H1 (cell line): ENCODE measurements around the gene ANKRD53. TPM values are rescaled to one million over a fixed set of nuclear protein-coding genes. Genes with fewer than 3 reads are reported as not detected.
"Not testable (repeated sequence)": the region's sequence is repeated elsewhere in the genome, so short reads cannot be mapped to it uniquely, and the experiment has no call there.

Experiments used
- CTCF ChIA-PET: fragments of 300-600 bp; sonication (Branson Sonifier 250); formaldehyde crosslinking; loops from one replicate; lab custom pipeline; 2021; ENCODE audit not compliant: partially characterized antibody; lab: Charles Lee
- POLR2A ChIA-PET: fragments of 300-600 bp; sonication (Branson Sonifier 250); formaldehyde crosslinking; loops from one replicate; lab custom pipeline; 2021; ENCODE audit warnings: inconsistent platforms; ENCODE audit not compliant: partially characterized antibody; lab: Charles Lee
- DNase-seq, 2 experiments: peaks; one replicate each; pipeline versions ENCODE4 v3.0.0 to v3.0.0-alpha.2; 2010 to 2022; ENCODE audit warnings: low spot score in 2 of 2, low read depth in 1 of 2, mixed read lengths in 1 of 2
- FAIRE-seq: peaks from 2 replicates; lab custom pipeline; 2011; peaks lifted over from hg19 to GRCh38; lab: Jason Lieb, UNC
- H2AFZ ChIP-seq: 2 replicates; pipeline ENCODE4 v1.8.1; 2012; ENCODE audit warnings: low read length, inconsistent platforms
- H2AK5ac ChIP-seq: 2 replicates; pipeline ENCODE4 v1.6.1; 2013; ENCODE audit warnings: low read depth, low read length
- H2BK120ac ChIP-seq: replicated peaks from 2 replicates; pipeline ENCODE3; 2013; ENCODE audit warnings: low read depth, low read length, inconsistent platforms
- H2BK12ac ChIP-seq: 2 replicates; pipeline ENCODE4 v1.6.1; 2013; ENCODE audit warnings: low read depth, low read length
- H2BK15ac ChIP-seq: 2 replicates; pipeline ENCODE4 v1.6.1; 2013; ENCODE audit warnings: low read length
- H2BK20ac ChIP-seq: 2 replicates; pipeline ENCODE4 v1.6.1; 2013; ENCODE audit warnings: low read length
- H2BK5ac ChIP-seq: 2 replicates; pipeline ENCODE4 v1.6.1; 2013; ENCODE audit warnings: low read depth, low read length
- H3K14ac ChIP-seq: 2 replicates; pipeline ENCODE4 v1.6.1; 2013; ENCODE audit warnings: inconsistent platforms; ENCODE audit not compliant: insufficient read length
- H3K18ac ChIP-seq: 2 replicates; pipeline ENCODE4 v1.6.1; 2013; ENCODE audit warnings: low read length; ENCODE audit errors: extremely low read depth
- H3K23ac ChIP-seq: 2 replicates; pipeline ENCODE4 v1.6.1; 2013; ENCODE audit warnings: inconsistent platforms; ENCODE audit not compliant: insufficient read length
- H3K23me2 ChIP-seq: 2 replicates; pipeline ENCODE4 v1.6.1; 2013; ENCODE audit warnings: low read depth, low read length
- H3K27ac ChIP-seq: 2 replicates; pipeline ENCODE4 v1.6.1; 2011; ENCODE audit warnings: low read depth, low read length, inconsistent platforms
- H3K27me3 ChIP-seq, 4 experiments: replicated peaks in 1 of 4; 1 replicate in 1 of 4; 2 replicates in 3 of 4; pipeline versions ENCODE4 v1.6.1 to v1.8.1; 2011 to 2013; ENCODE audit warnings: low read length in 3 of 4, mild to moderate bottlenecking in 3 of 4, inconsistent platforms in 2 of 4, mixed read lengths in 2 of 4, moderate library complexity in 1 of 4; ENCODE audit not compliant: control insufficient read depth in 3 of 4, insufficient read depth in 3 of 4; ENCODE audit errors: extremely low read depth in 1 of 4
- H3K36me3 ChIP-seq, 4 experiments: 2 replicates each; pipeline versions ENCODE4 v1.6.1 to v1.8.1; 2011 to 2013; ENCODE audit warnings: mild to moderate bottlenecking in 4 of 4, low read length in 3 of 4, moderate library complexity in 2 of 4, control low read depth in 1 of 4, inconsistent platforms in 1 of 4; ENCODE audit not compliant: insufficient read depth in 4 of 4, control insufficient read depth in 2 of 4
- H3K4ac ChIP-seq: replicated peaks from 2 replicates; pipeline ENCODE3; 2013; ENCODE audit warnings: low read length, low read depth, mixed read lengths, inconsistent platforms; ENCODE audit not compliant: insufficient read length
- H3K4me1 ChIP-seq, 4 experiments: replicated peaks in 1 of 4; 1 replicate in 1 of 4; 2 replicates in 3 of 4; pipeline versions ENCODE4 v1.6.1 to v1.8.1; 2011 to 2013; ENCODE audit warnings: low read length in 3 of 4, inconsistent platforms in 2 of 4, mixed read lengths in 1 of 4; ENCODE audit not compliant: insufficient read depth in 4 of 4, control insufficient read depth in 3 of 4
- H3K4me2 ChIP-seq, 2 experiments: 2 replicates each; pipeline versions ENCODE4 v1.6.1 to v1.8.1; 2011 to 2013; ENCODE audit warnings: low read depth in 2 of 2, low read length in 2 of 2, control low read depth in 1 of 2, inconsistent platforms in 1 of 2, mild to moderate bottlenecking in 1 of 2; ENCODE audit not compliant: insufficient read depth in 1 of 2
- H3K4me3 ChIP-seq, 4 experiments: fragments of 200-600, 300-600 bp in 1 of 4; sonication (generic), shearing (Covaris generic), sonication (Bioruptor Twin) in 1 of 4; 2 replicates each; pipeline versions ENCODE4 v1.5.1 to v1.8.1; 2011 to 2016; ENCODE audit warnings: low read length in 4 of 4, low read depth in 3 of 4, control low read depth in 2 of 4, inconsistent platforms in 2 of 4, mild to moderate bottlenecking in 2 of 4, mixed read lengths in 1 of 4, moderate library complexity in 1 of 4; ENCODE audit not compliant: insufficient read depth in 2 of 4; ENCODE audit errors: extremely low read depth in 1 of 4
- H3K56ac ChIP-seq: replicated peaks from 2 replicates; pipeline ENCODE3; 2013; ENCODE audit warnings: low read depth, mild to moderate bottlenecking, mixed read lengths, low read length, inconsistent platforms; ENCODE audit not compliant: insufficient read length
- H3K79me1 ChIP-seq: 2 replicates; pipeline ENCODE4 v1.6.1; 2013; ENCODE audit warnings: low read depth, low read length, control low read depth
- H3K79me2 ChIP-seq, 2 experiments: 2 replicates each; pipeline versions ENCODE4 v1.6.1 to v1.8.1; 2012 to 2013; ENCODE audit warnings: low read length in 2 of 2, mild to moderate bottlenecking in 2 of 2, inconsistent platforms in 1 of 2; ENCODE audit not compliant: insufficient read depth in 2 of 2, control insufficient read depth in 1 of 2
- H3K9ac ChIP-seq, 4 experiments: replicated peaks in 1 of 4; 1 replicate in 1 of 4; 2 replicates in 3 of 4; pipeline versions ENCODE4 v1.6.1 to v1.8.1; 2011 to 2013; ENCODE audit warnings: low read depth in 3 of 4, low read length in 3 of 4, control low read depth in 2 of 4, mild to moderate bottlenecking in 2 of 4, moderate library complexity in 2 of 4, inconsistent platforms in 1 of 4; ENCODE audit errors: extremely low read depth in 1 of 4
- H3K9me3 ChIP-seq, 2 experiments: 2 replicates each; pipeline versions ENCODE4 v1.6.1 to v1.8.1; 2012 to 2013; ENCODE audit warnings: mild to moderate bottlenecking in 2 of 2, moderate library complexity in 2 of 2, control low read depth in 1 of 2, inconsistent platforms in 1 of 2, low read depth in 1 of 2, low read length in 1 of 2, mixed read lengths in 1 of 2; ENCODE audit not compliant: insufficient read depth in 2 of 2
- H4K20me1 ChIP-seq, 2 experiments: replicated peaks in 1 of 2; 2 replicates each; pipeline versions ENCODE3 to v1.8.1; 2011 to 2013; ENCODE audit warnings: inconsistent platforms in 2 of 2, low read length in 2 of 2, mild to moderate bottlenecking in 1 of 2; ENCODE audit not compliant: insufficient read depth in 2 of 2, control insufficient read depth in 1 of 2
- H4K5ac ChIP-seq: 2 replicates; pipeline ENCODE4 v1.6.1; 2013; ENCODE audit warnings: low read length, low read depth, mixed read lengths, inconsistent platforms; ENCODE audit not compliant: insufficient read length
- H4K8ac ChIP-seq: 2 replicates; pipeline ENCODE4 v1.8.0; 2013; ENCODE audit warnings: mild to moderate bottlenecking, moderate library complexity, low read length, inconsistent platforms; ENCODE audit not compliant: insufficient read depth; ENCODE audit errors: extremely low read depth
- H4K91ac ChIP-seq: replicated peaks from 2 replicates; pipeline ENCODE3; 2013; ENCODE audit warnings: low read length, mixed read lengths, inconsistent platforms; ENCODE audit not compliant: insufficient read length
- NANOG ChIP-seq: IDR thresholded peaks from 2 replicates; pipeline ENCODE4 v1.6.1; 2011; ENCODE audit warnings: low read length, low read depth, mild to moderate bottlenecking, inconsistent platforms; ENCODE audit not compliant: insufficient read depth, poor library complexity, severe bottlenecking
- WGBS, 2 experiments: shearing (Covaris generic) in 1 of 2; methylation state at CpG; one replicate each; pipeline versions ENCODE4 v1.1.6 to v1.1.7; 2013 to 2015; ENCODE audit warnings: low lambda C conversion rate in 2 of 2, mixed read lengths in 2 of 2, inconsistent platforms in 1 of 2, low coverage in 1 of 2, missing lambda C conversion rate in 1 of 2; ENCODE audit not compliant: insufficient replicate concordance in 2 of 2, insufficient coverage in 1 of 2, insufficient read length in 1 of 2; ENCODE audit errors: extremely low coverage in 1 of 2, missing lambda C conversion rate in 1 of 2; 5-methylcytosine and 5-hydroxymethylcytosine counted together
- polyA plus RNA-seq, 7 experiments: library from polyadenylated mRNA; depleted of rRNA in 3 of 7; stranded (reverse) in 5 of 7; unstranded in 2 of 7; fragments of >200 nt in 5 of 7; fragments of 200-250 nt in 2 of 7; gene quantifications; 1 replicate in 5 of 7; 2 replicates in 1 of 7; 4 replicates in 1 of 7; pipeline versions ENCODE4 v1.2.1 to v1.2.3, GENCODE V29; 2011 to 2013; ENCODE audit warnings: missing spikeins in 2 of 7, mixed read lengths in 2 of 7
- total RNA-seq: library from RNA; stranded (reverse); fragmentation: NEBNext Ultra II Directional; extraction: Animal tissue kit (Norgen Biotek cat#: 25700); gene quantifications from 2 replicates; pipeline ENCODE4 v1.2.1, GENCODE V29; 2021

The ANKRD53 gene
- total and polyA plus RNA-seq, 2 of the 8 experiments (the other 6 are each of a cell fraction or from before 2014, with no cell fraction given): 0.39 to 0.70 TPM

GRCh38 chr2:71018625-71019024 is 40.2 kb downstream of the ANKRD53 start:
- no peak overlapping the region for H2AFZ ChIP-seq
- H3K18ac ChIP-seq: no peak overlapping the region
- POLR2A ChIA-PET: no interaction called here
- WGBS, 2 experiments: 77% methylated on average over 8 of the region's 8 CpGs; no CpG with 5 or more reads in 1 of the 2 experiments
- no peaks in the 10 kb centered on the region for H3K9me3 ChIP-seq
- no peak overlapping the region for H2BK20ac ChIP-seq
- no peak overlapping the region for H3K56ac ChIP-seq
- H2BK5ac ChIP-seq: no peak overlapping the region
- H3K9ac ChIP-seq: no peak overlapping the region
- peaks cover 0 to 1% (median 0%) of the 10 kb centered on the region in 4 experiments; a peak in 1 of 7 replicates for H3K27me3 ChIP-seq
- no peak for DNase-seq
- no peak overlapping the region for H3K4ac ChIP-seq
- H4K5ac ChIP-seq: no peak overlapping the region
- H4K20me1 ChIP-seq: no peaks in the 10 kb centered on the region
- H3K79me1 ChIP-seq: no peaks in the 10 kb centered on the region
- CTCF ChIA-PET: no interaction called here
- H3K4me2 ChIP-seq: no peak overlapping the region
- no peak overlapping the region for H3K14ac ChIP-seq
- H2BK120ac ChIP-seq: no peak overlapping the region
- no peak overlapping the region for H4K91ac ChIP-seq
- no peaks in the 10 kb centered on the region for H3K36me3 ChIP-seq
- no peak overlapping the region for H2BK15ac ChIP-seq
- H2AK5ac ChIP-seq: no peak overlapping the region
- H3K23ac ChIP-seq: no peak overlapping the region
- H3K4me3 ChIP-seq: no peak overlapping the region
- H3K4me1 ChIP-seq: no peaks in the 10 kb centered on the region
- H3K23me2 ChIP-seq: no peaks in the 10 kb centered on the region
- no peaks in the 10 kb centered on the region for H3K79me2 ChIP-seq
- no peak for FAIRE-seq
- H2BK12ac ChIP-seq: no peak overlapping the region
- no peak overlapping the region for H4K8ac ChIP-seq
- TF ChIP-seq NANOG: no peak
- no peak overlapping the region for H3K27ac ChIP-seq

DNA sequence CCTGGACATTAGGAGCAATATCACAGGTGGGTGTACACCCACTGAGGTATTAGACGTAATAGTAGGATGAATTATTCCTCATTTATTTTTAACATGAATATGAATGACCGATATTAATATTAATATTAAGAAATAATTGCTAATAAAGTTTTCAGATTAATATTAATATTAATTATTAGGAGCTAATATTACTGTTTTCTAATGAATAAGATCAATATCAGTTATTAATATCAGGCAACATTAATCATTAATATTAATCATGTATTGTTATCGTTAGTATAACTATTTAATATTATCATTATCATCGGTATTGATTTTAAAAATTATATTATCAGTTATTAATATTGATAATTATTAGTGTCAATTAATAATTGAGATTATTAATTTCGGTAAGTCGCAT is 41.6 kb downstream of the ANKRD53 start:
- CTCF ChIA-PET: interaction anchor here (0.6 to 0.7 kb wide), 2 partner anchors 79 to 80 kb away, joined by 3 to 4 read pairs; no protein-coding TSS in a partner anchor
- H3K79me2 ChIP-seq, H2AFZ ChIP-seq, H4K91ac ChIP-seq, H3K56ac ChIP-seq, H3K18ac ChIP-seq, H3K4ac ChIP-seq, H2BK15ac ChIP-seq, H4K5ac ChIP-seq, H2BK12ac ChIP-seq, H3K23ac ChIP-seq, H3K4me1 ChIP-seq, H3K27ac ChIP-seq, H3K4me3 ChIP-seq, H3K9me3 ChIP-seq, H2AK5ac ChIP-seq, H3K23me2 ChIP-seq, DNase-seq, FAIRE-seq, POLR2A ChIA-PET, H2BK5ac ChIP-seq, H3K36me3 ChIP-seq, H4K8ac ChIP-seq, H4K20me1 ChIP-seq, H2BK120ac ChIP-seq, H3K27me3 ChIP-seq, H3K14ac ChIP-seq, H3K79me1 ChIP-seq, H3K9ac ChIP-seq, H3K4me2 ChIP-seq, H2BK20ac ChIP-seq: not testable (repeated sequence)
- WGBS, 2 experiments: 90% methylated on average over 6 of the region's 6 CpGs; no CpG with 5 or more reads in 1 of the 2 experiments
